Measurements from ENCODE around the gene CELSR1. TPM values are rescaled to one million over a fixed set of nuclear protein-coding genes. Genes with fewer than 3 reads are reported as not detected.

Gene CELSR1
- total RNA-seq, 3 donors from 2014 or later: 1.9 to 4.2 (median 2.5) TPM

- no peak for ATAC-seq
- Histone ChIP-seq H3K4me3 (no peak overlapping the region), H3K36me3 (ENCODE audit: low read depth) (no peaks in the 10 kb centered on the region), H3K4me1 (ENCODE audit: low read depth) (peaks cover 6% of the 10 kb centered on the region), H3K9me3 (no peaks in the 10 kb centered on the region)
- no peak for DNase-seq
- intact Hi-C loops (cut with DNase I, micrococcal nuclease): no loop called here
- no peak for TF ChIP-seq CTCF (IDR thresholded peaks at IDR 0.05)
Measured at GRCh38 chr22:46425016-46425415, 112.4 kb downstream of the CELSR1 start.

GRCh38 chr22:46424496-46424895 lies 112.9 kb downstream of the CELSR1 start:
- no peak for TF ChIP-seq CTCF (IDR thresholded peaks at IDR 0.05)
- Histone ChIP-seq H3K4me1 (ENCODE audit: low read depth) (peaks cover under 1% of the 10 kb centered on the region), H3K36me3 (ENCODE audit: low read depth) (no peaks in the 10 kb centered on the region), H3K9me3 (no peaks in the 10 kb centered on the region), H3K4me3 (no peak overlapping the region)
- no peak for DNase-seq
- no peak for ATAC-seq
- intact Hi-C loops (cut with DNase I, micrococcal nuclease): no loop called here

- intact Hi-C loops (cut with DNase I, micrococcal nuclease): no loop called here
- no peak for DNase-seq
- H3K9me3 ChIP-seq: no peaks in the 10 kb centered on the region
- no peaks in the 10 kb centered on the region for H3K36me3 ChIP-seq (ENCODE audit: low read depth)
- ATAC-seq: no peak
- H3K4me1 ChIP-seq (ENCODE audit: low read depth): no peaks in the 10 kb centered on the region
- H3K4me3 ChIP-seq: no peak overlapping the region
- no peak for TF ChIP-seq CTCF (IDR thresholded peaks at IDR 0.05)
Measured at GRCh38 chr22:46422896-46423295, 114.5 kb downstream of the CELSR1 start.

- intact Hi-C loops (cut with DNase I, micrococcal nuclease): no loop called here
- H3K36me3 ChIP-seq (ENCODE audit: low read depth): no peaks in the 10 kb centered on the region
- ATAC-seq (peak; percentile 26), DNase-seq (no peak)
- H3K4me1 ChIP-seq (ENCODE audit: low read depth): no peaks in the 10 kb centered on the region
- no peak overlapping the region for H3K4me3 ChIP-seq
- no peak for TF ChIP-seq CTCF (IDR thresholded peaks at IDR 0.05)
- H3K9me3 ChIP-seq: no peaks in the 10 kb centered on the region
Measured at GRCh38 chr22:46421267-46421666, 116.2 kb downstream of the CELSR1 start.

GRCh38 chr22:46419754-46420571 lies 117.5 kb downstream of the CELSR1 start:
- no peaks in the 10 kb centered on the region for H3K9me3 ChIP-seq
- ATAC-seq: no peak
- intact Hi-C loops (cut with DNase I, micrococcal nuclease): no loop called here

More at GRCh38 chr22:46419754-46420571, 117.5 kb downstream of the CELSR1 start:
- no peaks in the 10 kb centered on the region for H3K36me3 ChIP-seq (ENCODE audit: low read depth)
- H3K4me3 ChIP-seq: no peak overlapping the region
- H3K4me1 ChIP-seq (ENCODE audit: low read depth): no peaks in the 10 kb centered on the region
- no peak for DNase-seq
- no peak for TF ChIP-seq CTCF (IDR thresholded peaks at IDR 0.05)
